ENCODE results near the gene EIF4B.

DNA sequence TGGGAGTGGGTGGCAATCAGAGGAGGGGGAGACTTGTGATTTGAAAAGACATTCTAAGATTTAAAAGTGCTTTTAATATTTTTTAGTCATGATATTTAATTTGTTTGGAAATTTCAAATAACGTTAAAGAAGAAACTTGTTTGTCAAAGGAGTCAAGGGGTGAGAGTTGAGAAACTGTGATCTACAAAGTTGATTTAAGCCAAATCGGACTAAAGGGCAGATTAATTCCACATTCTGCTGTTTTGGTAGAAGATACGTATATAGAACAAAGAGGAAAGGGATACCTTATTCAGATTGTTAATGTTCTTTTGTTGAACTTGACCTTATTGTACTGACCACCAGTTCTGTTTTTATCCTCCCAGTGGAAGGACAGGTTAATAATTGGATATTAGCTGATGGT is 6.7 kb downstream of the EIF4B start:
- TF ChIP-seq SUZ12 (IDR thresholded peaks at IDR 0.05; ENCODE audit: extremely low read depth, insufficient read depth, insufficient read length) (no peak), ZNF274 (IDR thresholded peaks at IDR 0.05; ENCODE audit: low read depth, low read length) (no peak), YY1 (IDR thresholded peaks at IDR 0.05; ENCODE audit: insufficient read depth, insufficient read length) (no peak)

Measured in NT2/D1 (cell line).